HepG2 (cell line): ENCODE results near the gene TMEM185A. TPM values are rescaled to one million over a fixed set of nuclear protein-coding genes. Genes with fewer than 3 reads are reported as not detected.

Experiments
- ATAC-seq: fragments of 200-7000 bp; cut with Tn5 transposase; 3 replicates; pipeline ENCODE4 v1.9.1; 2020; ENCODE audit warnings: mild to moderate bottlenecking, moderate library complexity
- BruUV-seq: library from RNA; stranded (reverse); fragments of 400-500 nt; replicated peaks from 2 replicates; lab custom pipeline; 2021; lab: Mats Ljungman, UMichigan
- CTCF ChIA-PET: fragments of 300-600 bp; formaldehyde crosslinking; extraction: SDS; loops from one replicate; lab custom pipeline; 2021; ENCODE audit warnings: low total read pairs, inconsistent platforms, low intra/inter-chr PET ratio; lab: Yijun Ruan, JAX
- POLR2A ChIA-PET: fragments of 350-600 bp; sonication (Branson Sonifier 250); formaldehyde crosslinking; loops from one replicate; lab custom pipeline; 2020; ENCODE audit warnings: antibody characterized with exemption, inconsistent platforms; lab: Yijun Ruan, JAX
- DNase-seq: peaks from one replicate; pipeline ENCODE4 v3.0.0-alpha.2; 2015; ENCODE audit warnings: low spot score
- FAIRE-seq: peaks from 3 replicates; lab custom pipeline; 2011; peaks lifted over from hg19 to GRCh38; lab: Jason Lieb, UNC
- H2AFZ ChIP-seq: one replicate; pipeline ENCODE4 v1.6.1; 2011; ENCODE audit warnings: low read length, inconsistent platforms
- H3K27ac ChIP-seq: fragments of 300-600 bp; 3 replicates; pipeline ENCODE4 v1.8.0; 2011; ENCODE audit warnings: mixed run types, mild to moderate bottlenecking, mixed read lengths, low read length, inconsistent platforms; ENCODE audit not compliant: insufficient read depth; ENCODE audit errors: extremely low read length
- H3K27me3 ChIP-seq, 2 experiments: fragments of 200-600 bp in 1 of 2; 2 replicates in 1 of 2; 3 replicates in 1 of 2; pipeline versions ENCODE4 v1.6.0 to v1.8.0; 2011; ENCODE audit warnings: low read length in 2 of 2, mild to moderate bottlenecking in 2 of 2, moderate library complexity in 2 of 2, inconsistent platforms in 1 of 2; ENCODE audit not compliant: insufficient read depth in 2 of 2, control insufficient read depth in 1 of 2
- H3K36me3 ChIP-seq, 2 experiments: fragments of 200-600 bp in 1 of 2; replicated peaks in 1 of 2; 2 replicates in 1 of 2; 3 replicates in 1 of 2; pipeline versions ENCODE4 v1.5.1 to v1.8.0; 2011; ENCODE audit warnings: low read length in 2 of 2, inconsistent platforms in 1 of 2; ENCODE audit not compliant: insufficient read depth in 2 of 2, control insufficient read depth in 1 of 2
- H3K4me1 ChIP-seq: 2 replicates; pipeline ENCODE4 v1.5.1; 2012; ENCODE audit warnings: low read length, inconsistent platforms; ENCODE audit not compliant: insufficient read depth
- H3K4me2 ChIP-seq: 2 replicates; pipeline ENCODE4 v1.6.0; 2011; ENCODE audit warnings: low read depth, low read length, inconsistent platforms
- H3K4me3 ChIP-seq, 3 experiments: fragments of 200-600 bp in 1 of 3; sonication (generic), shearing (Covaris generic) in 1 of 3; replicated peaks in 1 of 3; 2 replicates each; pipeline ENCODE4 v1.5.1; 2011 to 2016; ENCODE audit warnings: low read length in 3 of 3, inconsistent platforms in 2 of 3, low read depth in 2 of 3, mild to moderate bottlenecking in 2 of 3, control low read depth in 1 of 3, mixed read lengths in 1 of 3; ENCODE audit not compliant: insufficient read depth in 1 of 3
- H3K79me2 ChIP-seq: one replicate; pipeline ENCODE4 v1.6.1; 2011; ENCODE audit warnings: low read length, inconsistent platforms; ENCODE audit not compliant: insufficient read depth
- H3K9ac ChIP-seq: 2 replicates; pipeline ENCODE4 v1.6.0; 2011; ENCODE audit warnings: mild to moderate bottlenecking, low read depth, low read length, inconsistent platforms; ENCODE audit not compliant: insufficient read depth
- H3K9me3 ChIP-seq: 2 replicates; pipeline ENCODE4 v1.5.1; 2012; ENCODE audit warnings: mild to moderate bottlenecking, low read length
- H4K20me1 ChIP-seq: 2 replicates; pipeline ENCODE4 v1.6.0; 2011; ENCODE audit warnings: inconsistent platforms, mild to moderate bottlenecking, low read length, moderate library complexity; ENCODE audit not compliant: insufficient read depth
- ADNP ChIP-seq: sonication (generic); formaldehyde crosslinking; IDR thresholded peaks from 2 replicates; pipeline ENCODE4 v1.4.0; 2020; ENCODE audit warnings: missing genetic modification reagents
- BATF2 ChIP-seq: sonication (generic); formaldehyde crosslinking; IDR thresholded peaks from 2 replicates; pipeline ENCODE4 v1.8.0; 2022; ENCODE audit warnings: mild to moderate bottlenecking, missing genetic modification reagents, moderate library complexity
- ESRRA ChIP-seq: sonication (generic); formaldehyde crosslinking; IDR thresholded peaks from 2 replicates; pipeline ENCODE4 v1.5.1; 2020; ENCODE audit warnings: mild to moderate bottlenecking, low read depth, missing genetic modification reagents
- FOXK1 ChIP-seq: sonication (generic); formaldehyde crosslinking; IDR thresholded peaks from 2 replicates; pipeline ENCODE4 v1.4.0; 2020; ENCODE audit warnings: low read depth, missing genetic modification reagents, borderline replicate concordance
- HMG20B ChIP-seq: conservative IDR thresholded peaks from 2 replicates; pipeline ENCODE4 v1.6.1; 2016; ENCODE audit warnings: missing genetic modification reagents, missing compliant biosample characterization
- KAT8 ChIP-seq: IDR thresholded peaks from 2 replicates; pipeline ENCODE4 v1.6.1; 2016; ENCODE audit warnings: missing genetic modification reagents, missing compliant biosample characterization
- PREB ChIP-seq: sonication (generic); formaldehyde crosslinking; IDR thresholded peaks from 2 replicates; pipeline ENCODE4 v1.4.0; 2020; ENCODE audit warnings: missing genetic modification reagents
- PRPF4 ChIP-seq: fragments of 200-400 bp; formaldehyde crosslinking; IDR thresholded peaks from 2 replicates; pipeline ENCODE4 v1.6.1; 2016; ENCODE audit warnings: low read length, low read depth; ENCODE audit not compliant: poor library complexity, severe bottlenecking
- ZHX2 ChIP-seq, 2 experiments: sonication (generic) in 1 of 2; formaldehyde crosslinking in 1 of 2; IDR thresholded peaks; 2 replicates each; pipeline versions ENCODE4 v1.6.1 to v1.9.0; 2014 to 2022; ENCODE audit warnings: antibody characterized with exemption in 1 of 2, borderline replicate concordance in 1 of 2, inconsistent platforms in 1 of 2, low read depth in 1 of 2, missing genetic modification reagents in 1 of 2
- ZNF776 ChIP-seq: sonication (generic); formaldehyde crosslinking; IDR thresholded peaks from 2 replicates; pipeline ENCODE4 v1.4.0; 2020; ENCODE audit warnings: mild to moderate bottlenecking, missing genetic modification reagents
- WGBS: methylation state at CpG from one replicate; pipeline ENCODE4 v1.1.6; 2017; ENCODE audit warnings: low lambda C conversion rate; 5-methylcytosine and 5-hydroxymethylcytosine counted together
- in situ Hi-C: cut with HindIII; loops from 2 replicates; pipeline ENCODE4 v1.10.0; 2017; ENCODE audit warnings: low pct_unique_long_range_greater_than_20kb; ENCODE audit not compliant: extremely low pct_ligation_motif_present
- intact Hi-C: fragments of 100-400 bp; cut with micrococcal nuclease; formaldehyde crosslinking; loops from one replicate; pipeline ENCODE4 v1.10.0; 2022; ENCODE audit not compliant: unreplicated experiment
- polyA plus RNA-seq, 8 experiments: library from polyadenylated mRNA; depleted of rRNA in 3 of 8; stranded (reverse) in 7 of 8; unstranded in 1 of 8; fragments of >200 nt; fragmentation: Illumina TruSeq in 4 of 8; extraction: Trizol in 4 of 8; gene quantifications; 2 replicates each; pipeline versions ENCODE4 v1.2.1 to v1.2.3, GENCODE V29; 2011 to 2016; ENCODE audit warnings: low read depth in 4 of 8, missing spikeins in 1 of 8, mixed read lengths in 1 of 8; ENCODE audit not compliant: insufficient read depth in 1 of 8
- total RNA-seq, 5 experiments: library from RNA; depleted of rRNA; stranded (reverse); fragments of >200 nt; fragmentation: Illumina TruSeq; extraction: Trizol; gene quantifications; 2 replicates each; pipeline ENCODE4 v1.2.3, GENCODE V29; 2016; ENCODE audit warnings: low read depth in 1 of 5

The TMEM185A gene
- total and polyA plus RNA-seq, 2 of the 13 experiments (the other 11 are each of a cell fraction or from before 2014, with no cell fraction given) = 5.9 to 10.5 TPM

- ChIA-PET CTCF (no interaction called here), POLR2A (no interaction called here)
- Histone ChIP-seq H3K4me1 (no peaks in the 10 kb centered on the region), H4K20me1 (no peaks in the 10 kb centered on the region), H3K9me3 (no peaks in the 10 kb centered on the region), H3K27ac (no peak overlapping the region), H2AFZ (no peak overlapping the region), H3K4me2 (no peak overlapping the region), H3K27me3 (no peaks in the 10 kb centered on the region), H3K36me3 (no peaks in the 10 kb centered on the region), H3K4me3 (no peak overlapping the region), H3K9ac (no peak overlapping the region), H3K79me2 (no peaks in the 10 kb centered on the region)
- no TSS peak for BruUV-seq
- TF ChIP-seq ZNF776 = no peak
- no peak for TF ChIP-seq ADNP
- TF ChIP-seq PRPF4 = no peak
- no peak for TF ChIP-seq FOXK1 (CRISPR knock-in tag)
- TF ChIP-seq BATF2 (CRISPR knock-in tag) = no peak
- TF ChIP-seq ZHX2 (IDR thresholded peaks at IDR 0.05; ENCODE audit: low read depth) = no peak
- no peak for TF ChIP-seq ZHX2 (CRISPR knock-in tag; IDR thresholded peaks at IDR 0.05; ENCODE audit: borderline replicate concordance)
- no peak for TF ChIP-seq PREB (CRISPR knock-in tag)
- TF ChIP-seq HMG20B (CRISPR knock-in tag) = no peak
- no peak for TF ChIP-seq KAT8
- no peak for TF ChIP-seq ESRRA (CRISPR knock-in tag)
- no peak for DNase-seq
- in situ Hi-C loops (no loop called here), intact Hi-C loops (no loop called here)
- no peak for ATAC-seq
- no peak for FAIRE-seq
- WGBS = 96% methylated on average over 5 of the region's 5 CpGs
Measured at GRCh38 chrX:149610511-149610910, 21.1 kb downstream of the TMEM185A start.
